Liver (tissue), 9 donors: Measurements from ENCODE around the gene TRMT10B. TPM values are rescaled to one million over a fixed set of nuclear protein-coding genes. Genes with fewer than 3 reads are reported as not detected.
"Not testable (repeated sequence)": the region's sequence is repeated elsewhere in the genome, so short reads cannot be mapped to it uniquely, and the experiment has no call there.

ENCODE experiments used
- DNase-seq: peaks from one replicate; pipeline ENCODE4 v3.0.0-alpha.2; 2017; ENCODE audit warnings: low spot score
- H3K27ac ChIP-seq, 2 donors: one replicate each; pipeline ENCODE4 v1.7.0; 2013; ENCODE audit warnings: inconsistent platforms in 2 of 2, low read length in 2 of 2, control low read depth in 1 of 2, low read depth in 1 of 2, mild to moderate bottlenecking in 1 of 2
- H3K27me3 ChIP-seq, 4 donors: one replicate each; pipeline versions ENCODE4 v1.6.1 to v1.7.0; 2013; ENCODE audit warnings: low read length in 3 of 4, inconsistent platforms in 1 of 4, mild to moderate bottlenecking in 1 of 4, moderate library complexity in 1 of 4; ENCODE audit not compliant: control insufficient read depth in 4 of 4, insufficient read depth in 4 of 4
- H3K36me3 ChIP-seq, 4 donors: one replicate each; pipeline versions ENCODE4 v1.6.1 to v1.7.0; 2013; ENCODE audit warnings: low read length in 3 of 4, mild to moderate bottlenecking in 3 of 4, low read depth in 1 of 4, moderate library complexity in 1 of 4; ENCODE audit not compliant: control insufficient read depth in 4 of 4, insufficient read depth in 3 of 4
- H3K4me1 ChIP-seq, 4 donors: one replicate each; pipeline versions ENCODE4 v1.6.1 to v1.7.0; 2013; ENCODE audit warnings: low read length in 3 of 4, mild to moderate bottlenecking in 3 of 4, moderate library complexity in 1 of 4; ENCODE audit not compliant: control insufficient read depth in 4 of 4, insufficient read depth in 4 of 4
- H3K4me3 ChIP-seq, 3 donors: one replicate each; pipeline versions ENCODE4 v1.6.1 to v1.7.0; 2013; ENCODE audit warnings: low read length in 3 of 3, control low read depth in 1 of 3, low read depth in 1 of 3, mild to moderate bottlenecking in 1 of 3
- H3K9ac ChIP-seq, 2 donors: one replicate each; pipeline ENCODE4 v1.7.0; 2013; ENCODE audit warnings: low read length in 2 of 2, mild to moderate bottlenecking in 2 of 2, moderate library complexity in 2 of 2, control low read depth in 1 of 2, low read depth in 1 of 2
- H3K9me3 ChIP-seq, 4 donors: one replicate each; pipeline versions ENCODE4 v1.6.1 to v1.7.0; 2013; ENCODE audit warnings: low read length in 3 of 4; ENCODE audit not compliant: control insufficient read depth in 4 of 4
- EGR1 ChIP-seq, 2 donors: IDR thresholded peaks; 2 replicates each; pipeline ENCODE4 v1.6.1; 2016 to 2018; ENCODE audit warnings: antibody characterized with exemption in 2 of 2, low read depth in 2 of 2
- FOXA1 ChIP-seq: IDR thresholded peaks from 2 replicates; pipeline ENCODE4 v1.6.1; 2016; ENCODE audit warnings: antibody characterized with exemption
- FOXA2 ChIP-seq: IDR thresholded peaks from 2 replicates; pipeline ENCODE4 v1.6.1; 2016; ENCODE audit warnings: antibody characterized with exemption
- GABPA ChIP-seq, 2 donors: IDR thresholded peaks in 1 of 2; conservative IDR thresholded peaks in 1 of 2; 2 replicates each; pipeline ENCODE4 v1.6.1; 2016; ENCODE audit warnings: antibody characterized with exemption in 2 of 2, mild to moderate bottlenecking in 1 of 2, moderate library complexity in 1 of 2
- HNF4A ChIP-seq, 2 donors: conservative IDR thresholded peaks; 2 replicates each; pipeline ENCODE4 v1.6.1; 2016; ENCODE audit warnings: antibody characterized with exemption in 2 of 2, mild to moderate bottlenecking in 2 of 2
- HNF4G ChIP-seq: IDR thresholded peaks from 2 replicates; pipeline ENCODE4 v1.6.1; 2016; ENCODE audit warnings: antibody characterized with exemption
- JUND ChIP-seq, 2 donors: IDR thresholded peaks; 2 replicates each; pipeline ENCODE4 v1.6.1; 2016; ENCODE audit warnings: antibody characterized with exemption in 2 of 2
- NR2F2 ChIP-seq: IDR thresholded peaks from 2 replicates; pipeline ENCODE4 v1.6.1; 2016; ENCODE audit warnings: antibody characterized with exemption
- RAD21 ChIP-seq, 2 donors: IDR thresholded peaks; 2 replicates each; pipeline ENCODE4 v1.6.1; 2016; ENCODE audit warnings: antibody characterized with exemption in 2 of 2, mild to moderate bottlenecking in 2 of 2
- RXRA ChIP-seq, 2 donors: IDR thresholded peaks; 2 replicates each; pipeline ENCODE4 v1.6.1; 2017 to 2018; ENCODE audit warnings: antibody characterized with exemption in 2 of 2, mild to moderate bottlenecking in 1 of 2
- SP1 ChIP-seq: IDR thresholded peaks from 2 replicates; pipeline ENCODE4 v1.6.1; 2018; ENCODE audit warnings: antibody characterized with exemption, mild to moderate bottlenecking
- TAF1 ChIP-seq: conservative IDR thresholded peaks from 2 replicates; pipeline ENCODE4 v1.6.1; 2016; ENCODE audit warnings: antibody characterized with exemption, mild to moderate bottlenecking
- YY1 ChIP-seq: IDR thresholded peaks from 2 replicates; pipeline ENCODE4 v1.6.1; 2016; ENCODE audit warnings: antibody characterized with exemption, mild to moderate bottlenecking
- WGBS: extraction: QIAGEN DNeasy Blood & Tissue Kit; methylation state at CpG from one replicate; pipeline ENCODE4 v1.1.7; 2013; 5-methylcytosine and 5-hydroxymethylcytosine counted together
- polyA plus RNA-seq, 2 donors: library from polyadenylated mRNA; stranded (reverse) in 1 of 2; unstranded in 1 of 2; fragments of 200-250 nt in 1 of 2; fragments of >200 nt in 1 of 2; fragmentation: Nextera tagmentation in 1 of 2; extraction: Ambion mirVana in 1 of 2; gene quantifications; one replicate each; pipeline versions ENCODE4 v1.2.1 to v1.2.3, GENCODE V29; 2013 to 2015
- total RNA-seq, 2 donors: library from RNA; depleted of rRNA; stranded (reverse); fragments of >200 nt; gene quantifications; one replicate each; pipeline ENCODE4 v1.2.3, GENCODE V29; 2014
- TF ChIP-seq, protein P1 (sequence below): IDR thresholded peaks from 2 replicates; pipeline ENCODE4 v1.6.1; 2016; ENCODE audit warnings: antibody characterized with exemption
- TF ChIP-seq, protein P2 (sequence below): IDR thresholded peaks from 2 replicates; pipeline ENCODE4 v1.6.1; 2016; ENCODE audit warnings: antibody characterized with exemption
- TF ChIP-seq, protein P3 (sequence below): IDR thresholded peaks from 2 replicates; pipeline ENCODE4 v1.6.1; 2016; ENCODE audit warnings: antibody characterized with exemption, mild to moderate bottlenecking
- TF ChIP-seq, protein P4 (sequence below): fragments of 150-350 bp; IDR thresholded peaks from 2 replicates; pipeline ENCODE4 v1.5.1; 2017; ENCODE audit warnings: improper control_type of control experiment, low read depth, low read length; ENCODE audit not compliant: missing input control
- TF ChIP-seq, protein P5 (sequence below): IDR thresholded peaks from 2 replicates; pipeline ENCODE4 v1.6.1; 2016; ENCODE audit warnings: antibody characterized with exemption
- donor health status: healthy.
- donor health status: healthy.
- donor health status: healthy.
- donor health status: healthy.
- donor health status: healthy.

The TRMT10B gene
- total and polyA plus RNA-seq, 4 donors = 1.9 to 3.9 (median 2.1) TPM

DNA sequence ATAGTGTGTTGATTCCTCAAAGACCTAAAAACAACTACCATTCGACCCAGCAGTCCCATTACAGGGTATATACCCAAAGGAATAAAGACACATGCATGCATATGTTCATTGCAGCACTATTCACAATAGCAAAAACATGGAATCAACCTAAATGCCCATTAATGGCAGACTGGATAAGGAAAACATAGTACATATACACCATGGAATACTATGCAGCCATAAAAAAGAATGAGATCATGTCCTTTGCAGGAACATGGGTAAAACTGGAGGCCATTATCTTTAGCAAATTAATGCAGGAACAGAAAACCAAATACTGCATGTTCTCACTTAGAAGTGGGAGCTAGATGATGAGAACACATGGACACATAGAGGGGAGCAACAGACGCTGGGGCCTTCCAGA lies 71.6 kb downstream of the TRMT10B start:
- not testable (repeated sequence) for H3K9ac ChIP-seq, H3K27ac ChIP-seq, H3K4me1 ChIP-seq, H3K27me3 ChIP-seq, H3K9me3 ChIP-seq, H3K4me3 ChIP-seq, DNase-seq
- H3K36me3 ChIP-seq = peaks cover 2 to 16% (median 10%) of the 10 kb centered on the region in 4 donors
- 98% methylated on average over 2 of the region's 2 CpGs for WGBS

DNA sequence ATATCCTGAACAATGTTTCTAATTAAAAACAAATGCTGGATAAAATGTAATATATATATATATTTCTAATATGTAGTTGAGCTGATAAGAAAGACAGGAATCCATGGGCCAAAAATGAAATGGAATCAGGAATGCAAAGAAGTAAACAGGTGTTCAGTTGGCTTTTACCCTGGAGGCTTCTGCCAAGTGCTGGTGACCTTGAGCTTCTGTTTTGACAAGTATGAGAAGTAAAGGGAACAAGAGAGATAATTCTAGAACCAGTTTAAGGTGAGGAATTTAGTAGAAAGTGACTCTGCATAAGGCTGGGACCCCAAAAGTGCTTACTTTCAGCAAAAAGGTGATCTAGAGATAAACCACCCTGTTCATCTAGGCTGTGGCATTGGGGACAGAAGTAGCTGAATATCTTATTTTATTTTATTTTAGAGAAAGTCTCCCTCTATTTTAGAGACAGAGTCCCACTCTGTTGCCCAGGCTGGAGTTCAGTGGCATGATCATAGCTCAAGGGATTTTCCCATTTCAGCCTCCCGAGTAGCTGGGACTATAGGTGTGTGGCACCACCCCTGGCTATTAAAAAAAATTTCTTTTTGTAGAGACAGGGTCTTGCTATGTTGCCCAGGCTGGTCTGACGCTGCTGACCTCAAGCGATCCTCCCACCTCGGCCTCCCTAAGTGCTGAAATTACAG lies 74.0 kb downstream of the TRMT10B start:
- peaks cover 2 to 13% (median 8%) of the 10 kb centered on the region in 4 donors for H3K36me3 ChIP-seq
- H3K4me3 ChIP-seq = no peak overlapping the region
- over 99% methylated on average over 4 of the region's 4 CpGs for WGBS
- H3K4me1 ChIP-seq = no peaks in the 10 kb centered on the region
- H3K9ac ChIP-seq = no peak overlapping the region
- TF ChIP-seq FOXA2 (no peak), GABPA (IDR thresholded peaks at IDR 0.05 in 1 of 2, conservative IDR thresholded peaks at IDR 0.05 in 1 of 2) (no peak), RXRA (IDR thresholded peaks at IDR 0.05) (no peak), HNF4A (conservative IDR thresholded peaks at IDR 0.05) (no peak), SP1 (no peak), FOXA1 (no peak), TAF1 (no peak), YY1 (no peak), HNF4G (no peak), NR2F2 (no peak), EGR1 (IDR thresholded peaks at IDR 0.05; ENCODE audit: low read depth in 2 of 2) (no peak), JUND (IDR thresholded peaks at IDR 0.05) (no peak), RAD21 (IDR thresholded peaks at IDR 0.05) (no peak)
- TF ChIP-seq, protein P1, sequence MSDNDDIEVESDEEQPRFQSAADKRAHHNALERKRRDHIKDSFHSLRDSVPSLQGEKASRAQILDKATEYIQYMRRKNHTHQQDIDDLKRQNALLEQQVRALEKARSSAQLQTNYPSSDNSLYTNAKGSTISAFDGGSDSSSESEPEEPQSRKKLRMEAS = no peak
- TF ChIP-seq, protein P2, sequence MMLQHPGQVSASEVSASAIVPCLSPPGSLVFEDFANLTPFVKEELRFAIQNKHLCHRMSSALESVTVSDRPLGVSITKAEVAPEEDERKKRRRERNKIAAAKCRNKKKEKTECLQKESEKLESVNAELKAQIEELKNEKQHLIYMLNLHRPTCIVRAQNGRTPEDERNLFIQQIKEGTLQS = no peak
- TF ChIP-seq, protein P3, sequence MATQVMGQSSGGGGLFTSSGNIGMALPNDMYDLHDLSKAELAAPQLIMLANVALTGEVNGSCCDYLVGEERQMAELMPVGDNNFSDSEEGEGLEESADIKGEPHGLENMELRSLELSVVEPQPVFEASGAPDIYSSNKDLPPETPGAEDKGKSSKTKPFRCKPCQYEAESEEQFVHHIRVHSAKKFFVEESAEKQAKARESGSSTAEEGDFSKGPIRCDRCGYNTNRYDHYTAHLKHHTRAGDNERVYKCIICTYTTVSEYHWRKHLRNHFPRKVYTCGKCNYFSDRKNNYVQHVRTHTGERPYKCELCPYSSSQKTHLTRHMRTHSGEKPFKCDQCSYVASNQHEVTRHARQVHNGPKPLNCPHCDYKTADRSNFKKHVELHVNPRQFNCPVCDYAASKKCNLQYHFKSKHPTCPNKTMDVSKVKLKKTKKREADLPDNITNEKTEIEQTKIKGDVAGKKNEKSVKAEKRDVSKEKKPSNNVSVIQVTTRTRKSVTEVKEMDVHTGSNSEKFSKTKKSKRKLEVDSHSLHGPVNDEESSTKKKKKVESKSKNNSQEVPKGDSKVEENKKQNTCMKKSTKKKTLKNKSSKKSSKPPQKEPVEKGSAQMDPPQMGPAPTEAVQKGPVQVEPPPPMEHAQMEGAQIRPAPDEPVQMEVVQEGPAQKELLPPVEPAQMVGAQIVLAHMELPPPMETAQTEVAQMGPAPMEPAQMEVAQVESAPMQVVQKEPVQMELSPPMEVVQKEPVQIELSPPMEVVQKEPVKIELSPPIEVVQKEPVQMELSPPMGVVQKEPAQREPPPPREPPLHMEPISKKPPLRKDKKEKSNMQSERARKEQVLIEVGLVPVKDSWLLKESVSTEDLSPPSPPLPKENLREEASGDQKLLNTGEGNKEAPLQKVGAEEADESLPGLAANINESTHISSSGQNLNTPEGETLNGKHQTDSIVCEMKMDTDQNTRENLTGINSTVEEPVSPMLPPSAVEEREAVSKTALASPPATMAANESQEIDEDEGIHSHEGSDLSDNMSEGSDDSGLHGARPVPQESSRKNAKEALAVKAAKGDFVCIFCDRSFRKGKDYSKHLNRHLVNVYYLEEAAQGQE = no peak
- TF ChIP-seq, protein P4, sequence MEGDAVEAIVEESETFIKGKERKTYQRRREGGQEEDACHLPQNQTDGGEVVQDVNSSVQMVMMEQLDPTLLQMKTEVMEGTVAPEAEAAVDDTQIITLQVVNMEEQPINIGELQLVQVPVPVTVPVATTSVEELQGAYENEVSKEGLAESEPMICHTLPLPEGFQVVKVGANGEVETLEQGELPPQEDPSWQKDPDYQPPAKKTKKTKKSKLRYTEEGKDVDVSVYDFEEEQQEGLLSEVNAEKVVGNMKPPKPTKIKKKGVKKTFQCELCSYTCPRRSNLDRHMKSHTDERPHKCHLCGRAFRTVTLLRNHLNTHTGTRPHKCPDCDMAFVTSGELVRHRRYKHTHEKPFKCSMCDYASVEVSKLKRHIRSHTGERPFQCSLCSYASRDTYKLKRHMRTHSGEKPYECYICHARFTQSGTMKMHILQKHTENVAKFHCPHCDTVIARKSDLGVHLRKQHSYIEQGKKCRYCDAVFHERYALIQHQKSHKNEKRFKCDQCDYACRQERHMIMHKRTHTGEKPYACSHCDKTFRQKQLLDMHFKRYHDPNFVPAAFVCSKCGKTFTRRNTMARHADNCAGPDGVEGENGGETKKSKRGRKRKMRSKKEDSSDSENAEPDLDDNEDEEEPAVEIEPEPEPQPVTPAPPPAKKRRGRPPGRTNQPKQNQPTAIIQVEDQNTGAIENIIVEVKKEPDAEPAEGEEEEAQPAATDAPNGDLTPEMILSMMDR = no peak
- TF ChIP-seq, protein P5, sequence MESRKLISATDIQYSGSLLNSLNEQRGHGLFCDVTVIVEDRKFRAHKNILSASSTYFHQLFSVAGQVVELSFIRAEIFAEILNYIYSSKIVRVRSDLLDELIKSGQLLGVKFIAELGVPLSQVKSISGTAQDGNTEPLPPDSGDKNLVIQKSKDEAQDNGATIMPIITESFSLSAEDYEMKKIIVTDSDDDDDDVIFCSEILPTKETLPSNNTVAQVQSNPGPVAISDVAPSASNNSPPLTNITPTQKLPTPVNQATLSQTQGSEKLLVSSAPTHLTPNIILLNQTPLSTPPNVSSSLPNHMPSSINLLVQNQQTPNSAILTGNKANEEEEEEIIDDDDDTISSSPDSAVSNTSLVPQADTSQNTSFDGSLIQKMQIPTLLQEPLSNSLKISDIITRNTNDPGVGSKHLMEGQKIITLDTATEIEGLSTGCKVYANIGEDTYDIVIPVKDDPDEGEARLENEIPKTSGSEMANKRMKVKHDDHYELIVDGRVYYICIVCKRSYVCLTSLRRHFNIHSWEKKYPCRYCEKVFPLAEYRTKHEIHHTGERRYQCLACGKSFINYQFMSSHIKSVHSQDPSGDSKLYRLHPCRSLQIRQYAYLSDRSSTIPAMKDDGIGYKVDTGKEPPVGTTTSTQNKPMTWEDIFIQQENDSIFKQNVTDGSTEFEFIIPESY = no peak
- no peaks in the 10 kb centered on the region for H3K27me3 ChIP-seq
- no peak overlapping the region for H3K27ac ChIP-seq
- DNase-seq = no peak
- no peaks in the 10 kb centered on the region for H3K9me3 ChIP-seq
